NCI-H526 treated with DMSO at 0.1 percent for 48 hours (cell line): Measurements from ENCODE around the gene KIR2DL4.
"Not testable (repeated sequence)": the region's sequence is repeated elsewhere in the genome, so short reads cannot be mapped to it uniquely, and the experiment has no call there.

Experiments used
- DNase-seq: peaks from one replicate; lab custom pipeline; 2025; lab: John Stamatoyannopoulos, UW

KIR2DL4 gene

DNA sequence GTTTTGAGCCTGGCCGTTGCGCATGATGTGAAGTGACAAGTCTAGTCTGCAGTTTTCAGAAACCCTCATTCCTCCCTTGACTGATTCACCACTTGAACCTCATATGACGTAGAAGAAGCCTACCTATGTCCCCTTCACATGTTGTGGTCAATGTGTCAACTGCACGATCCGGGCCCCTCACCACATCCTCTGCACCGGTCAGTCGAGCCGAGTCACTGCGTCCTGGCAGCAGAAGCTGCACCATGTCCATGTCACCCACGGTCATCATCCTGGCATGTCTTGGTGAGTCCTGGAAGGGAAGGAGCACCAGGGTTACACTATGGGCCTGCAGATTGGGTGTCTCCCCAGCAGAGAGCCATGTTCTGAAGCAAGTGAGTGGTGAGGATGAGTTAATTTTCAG is at the start of gene KIR2DL4:
Gene KIR2DL4, plus strand, starts transcription at position 201 of the 400 bp plus-strand sequence. Its CDS starts 42 bp downstream, at position 243.
- DNase-seq: no peak

DNA sequence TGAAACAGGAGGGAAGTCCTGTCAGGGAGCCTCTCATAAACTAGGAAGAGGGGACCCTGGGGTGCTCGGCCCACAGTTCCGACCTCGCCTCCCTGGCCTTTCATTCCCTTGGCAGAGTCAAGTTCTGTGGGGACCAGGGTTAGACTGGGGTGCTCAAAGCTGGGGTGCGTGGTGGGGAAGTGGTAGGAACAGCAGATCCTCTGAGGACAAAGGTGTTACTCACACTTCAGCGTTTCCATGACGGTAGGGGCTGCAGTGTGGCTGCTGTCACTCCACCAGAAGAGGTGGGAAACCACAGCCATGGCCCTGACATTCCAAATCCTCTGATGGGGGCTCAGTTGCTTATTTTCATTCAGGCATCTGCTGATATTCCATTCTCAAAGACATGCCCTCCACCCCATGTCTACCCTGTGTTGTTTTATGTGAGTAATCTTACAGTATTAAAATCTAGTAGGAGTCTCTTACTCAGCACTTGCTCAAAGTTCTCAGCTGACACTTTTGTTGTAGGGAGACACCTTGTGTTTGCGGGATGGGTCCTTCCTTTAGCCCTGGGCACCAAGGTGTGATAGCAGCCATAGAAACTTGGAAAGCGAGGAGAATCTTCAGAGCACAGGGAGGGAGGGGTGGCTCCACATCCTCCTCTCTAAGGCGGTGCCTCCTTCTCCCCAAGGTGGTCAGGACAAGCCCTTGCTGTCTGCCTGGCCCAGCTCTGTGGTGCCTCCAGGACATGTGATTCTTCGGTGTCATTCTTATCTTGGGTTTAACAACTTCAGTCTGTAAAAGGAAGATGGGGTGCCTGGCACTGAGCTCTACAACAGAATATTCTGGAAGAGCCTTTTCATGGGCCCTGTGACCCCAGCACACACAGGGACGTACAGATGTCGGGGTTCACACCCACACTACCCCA is 47.0 kb upstream of the KIR2DL4 start:
- not testable (repeated sequence) for DNase-seq

DNA sequence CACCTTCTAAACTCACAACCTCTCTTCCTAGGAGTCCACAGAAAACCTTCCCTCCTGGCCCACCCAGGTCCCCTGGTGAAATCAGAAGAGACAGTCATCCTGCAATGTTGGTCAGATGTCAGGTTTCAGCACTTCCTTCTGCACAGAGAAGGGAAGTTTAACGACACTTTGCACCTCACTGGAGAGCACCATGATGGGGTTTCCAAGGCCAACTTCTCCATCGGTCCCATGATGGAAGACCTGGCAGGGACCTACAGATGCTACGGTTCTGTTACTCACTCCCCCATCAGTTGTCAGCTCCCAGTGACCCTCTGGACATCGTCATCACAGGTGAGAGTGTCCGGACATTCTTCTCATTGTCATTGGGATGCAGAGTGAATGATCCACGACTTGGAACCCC is 44.8 kb upstream of the KIR2DL4 start:
- not testable (repeated sequence) for DNase-seq

DNA sequence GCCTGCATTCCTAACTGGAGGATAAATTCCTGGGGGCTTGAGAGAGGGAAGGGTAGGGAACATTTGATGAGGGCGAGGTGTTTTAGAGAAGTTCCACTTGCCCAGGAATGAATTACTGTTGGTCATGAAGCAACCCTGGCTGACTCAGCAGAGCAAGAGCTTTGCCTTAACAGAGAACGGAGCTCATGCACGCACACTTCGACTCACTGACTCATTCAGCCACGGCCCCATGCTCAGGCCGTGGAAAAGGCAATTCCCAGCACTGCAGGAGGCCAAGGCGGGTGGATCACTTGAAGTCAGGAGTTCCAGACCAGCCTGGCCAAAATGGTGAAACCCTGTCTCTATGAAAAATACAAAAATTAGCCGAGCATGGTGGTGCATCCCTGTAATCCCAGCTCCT is 39.2 kb upstream of the KIR2DL4 start:
- not testable (repeated sequence) for DNase-seq

DNA sequence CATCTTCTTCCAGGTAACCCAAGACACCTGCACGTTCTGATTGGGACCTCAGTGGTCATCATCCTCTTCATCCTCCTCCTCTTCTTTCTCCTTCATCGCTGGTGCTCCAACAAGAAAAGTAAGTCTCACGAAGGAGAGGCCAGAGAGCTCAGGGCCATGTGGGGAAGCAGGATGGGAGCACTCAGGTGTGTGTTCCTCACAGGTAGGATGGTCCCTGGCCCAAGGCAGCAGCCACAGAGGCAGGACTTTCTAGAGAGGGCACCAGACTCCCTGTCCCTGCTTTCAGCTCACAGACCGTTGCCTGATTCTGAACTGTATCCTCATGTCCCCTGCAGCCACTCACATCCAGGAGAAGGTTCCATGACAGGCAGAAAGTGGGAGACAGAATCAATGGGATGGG is 36.9 kb upstream of the KIR2DL4 start:
- not testable (repeated sequence) for DNase-seq

DNA sequence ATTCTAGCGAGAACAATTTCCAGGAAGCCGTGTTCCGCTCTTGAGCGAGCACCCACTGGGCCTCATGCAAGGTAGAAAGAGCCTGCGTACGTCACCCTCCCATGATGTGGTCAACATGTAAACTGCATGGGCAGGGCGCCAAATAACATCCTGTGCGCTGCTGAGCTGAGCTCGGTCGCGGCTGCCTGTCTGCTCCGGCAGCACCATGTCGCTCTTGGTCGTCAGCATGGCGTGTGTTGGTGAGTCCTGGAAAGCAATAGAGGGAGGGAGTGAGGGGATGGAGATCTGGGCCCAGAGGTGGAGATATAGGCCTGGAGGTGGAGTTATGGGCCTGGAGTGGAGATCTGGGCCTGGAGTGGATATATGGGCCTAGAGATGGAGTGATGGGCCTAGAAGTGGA is 33.8 kb upstream of the KIR2DL4 start, which contains the start of gene KIR2DL1:
Gene KIR2DL1, plus strand, starts transcription at position 148 of the 400 bp plus-strand sequence. Its CDS starts 58 bp downstream, at position 206.
- DNase-seq: not testable (repeated sequence)

DNA sequence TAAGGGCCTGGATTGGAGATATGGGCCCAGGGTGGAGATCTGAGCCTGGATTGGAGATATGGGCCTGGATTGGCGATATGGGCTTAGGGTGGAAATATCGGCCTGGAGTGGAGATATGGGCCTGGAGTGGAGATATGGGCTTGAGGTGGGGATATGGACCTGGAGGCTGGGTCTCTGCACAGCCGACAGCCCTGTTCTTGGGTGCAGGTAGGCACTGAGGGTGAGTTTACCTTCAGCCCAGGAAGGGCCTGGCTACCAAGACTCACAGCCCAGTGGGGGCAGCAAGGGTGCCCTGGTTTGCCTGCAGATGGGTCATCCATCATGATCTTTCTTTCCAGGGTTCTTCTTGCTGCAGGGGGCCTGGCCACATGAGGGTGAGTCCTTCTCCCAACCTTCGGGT is 32.9 kb upstream of the KIR2DL4 start:
- not testable (repeated sequence) for DNase-seq

DNA sequence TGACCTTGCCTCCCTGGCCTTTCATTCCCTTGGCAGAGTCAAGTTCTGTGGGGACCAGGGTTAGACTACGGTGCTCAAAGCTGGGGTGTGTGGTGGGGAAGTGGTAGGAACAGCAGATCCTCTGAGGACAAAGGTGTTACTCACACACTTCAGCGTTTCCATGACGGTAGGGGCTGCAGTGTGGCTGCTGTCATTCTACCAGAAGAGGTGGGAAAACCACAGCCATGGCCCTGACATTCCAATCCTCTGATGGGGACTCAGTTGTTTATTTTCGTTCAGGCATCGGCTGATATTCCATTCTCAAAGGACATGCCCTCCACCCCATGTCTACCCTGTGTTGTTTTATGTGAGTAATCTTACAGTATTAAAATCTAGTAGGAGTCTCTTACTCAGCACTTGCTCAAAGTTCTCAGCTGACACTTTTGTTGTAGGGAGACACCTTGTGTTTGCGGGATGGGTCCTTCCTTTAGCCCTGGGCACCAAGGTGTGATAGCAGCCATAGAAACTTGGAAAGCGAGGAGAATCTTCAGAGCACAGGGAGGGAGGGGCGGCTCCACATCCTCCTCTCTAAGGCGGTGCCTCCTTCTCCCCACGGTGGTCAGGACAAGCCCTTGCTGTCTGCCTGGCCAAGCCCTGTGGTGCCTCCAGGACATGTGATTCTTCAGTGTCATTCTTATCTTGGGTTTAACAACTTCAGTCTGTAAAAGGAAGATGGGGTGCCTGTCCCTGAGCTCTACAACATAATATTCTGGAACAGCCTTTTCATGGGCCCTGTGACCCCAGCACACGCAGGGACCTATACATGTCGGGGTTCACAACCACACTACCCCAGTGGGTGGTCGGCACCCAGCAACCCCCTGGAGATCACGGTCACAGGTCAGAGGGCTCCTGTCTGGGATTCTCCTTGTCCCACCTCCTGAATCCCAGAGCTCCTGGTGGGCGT is 32.1 kb upstream of the KIR2DL4 start:
- DNase-seq: not testable (repeated sequence)

DNA sequence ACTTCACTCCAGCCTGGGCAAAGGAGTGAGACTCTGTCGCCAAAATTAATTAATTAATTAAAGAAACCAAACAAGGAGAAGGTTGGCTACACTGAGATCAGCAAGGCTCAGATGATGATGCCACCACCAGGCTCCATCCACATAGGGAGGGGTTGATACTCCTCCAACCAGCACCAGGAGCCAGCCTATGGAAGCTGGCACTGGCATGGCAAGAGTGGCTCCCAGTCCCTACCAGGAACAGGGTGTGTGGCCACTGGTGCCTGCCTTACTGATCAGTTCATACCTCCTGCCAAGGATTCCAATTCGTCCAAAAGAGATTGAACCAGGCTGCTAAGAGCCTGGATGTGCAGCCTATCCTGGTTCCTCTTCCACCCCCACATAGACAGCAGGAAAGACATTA is 30.7 kb upstream of the KIR2DL4 start:
- DNase-seq: not testable (repeated sequence)

DNA sequence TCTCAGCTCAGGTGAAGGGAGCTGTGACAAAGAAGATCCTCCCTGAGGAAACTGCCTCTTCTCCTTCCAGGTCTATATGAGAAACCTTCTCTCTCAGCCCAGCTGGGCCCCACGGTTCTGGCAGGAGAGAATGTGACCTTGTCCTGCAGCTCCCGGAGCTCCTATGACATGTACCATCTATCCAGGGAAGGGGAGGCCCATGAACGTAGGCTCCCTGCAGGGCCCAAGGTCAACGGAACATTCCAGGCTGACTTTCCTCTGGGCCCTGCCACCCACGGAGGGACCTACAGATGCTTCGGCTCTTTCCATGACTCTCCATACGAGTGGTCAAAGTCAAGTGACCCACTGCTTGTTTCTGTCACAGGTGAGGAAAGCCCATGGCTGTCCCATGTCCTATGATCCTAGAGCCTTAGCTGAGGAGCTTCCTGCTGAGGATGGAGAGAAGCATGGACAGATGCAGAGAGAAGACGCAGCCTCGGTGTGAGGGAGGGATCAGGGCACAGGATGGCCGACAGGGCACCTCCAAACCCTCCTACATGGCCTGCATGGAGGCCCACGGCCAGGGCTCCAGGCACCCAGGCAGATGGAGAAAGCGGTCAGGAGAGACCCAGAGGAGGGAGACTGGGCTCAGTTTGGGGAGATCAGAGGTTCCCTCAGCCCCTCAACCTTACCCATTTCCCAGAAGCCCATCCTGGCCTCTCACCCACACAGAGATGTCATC is 28.2 kb upstream of the KIR2DL4 start:
- not testable (repeated sequence) for DNase-seq

DNA sequence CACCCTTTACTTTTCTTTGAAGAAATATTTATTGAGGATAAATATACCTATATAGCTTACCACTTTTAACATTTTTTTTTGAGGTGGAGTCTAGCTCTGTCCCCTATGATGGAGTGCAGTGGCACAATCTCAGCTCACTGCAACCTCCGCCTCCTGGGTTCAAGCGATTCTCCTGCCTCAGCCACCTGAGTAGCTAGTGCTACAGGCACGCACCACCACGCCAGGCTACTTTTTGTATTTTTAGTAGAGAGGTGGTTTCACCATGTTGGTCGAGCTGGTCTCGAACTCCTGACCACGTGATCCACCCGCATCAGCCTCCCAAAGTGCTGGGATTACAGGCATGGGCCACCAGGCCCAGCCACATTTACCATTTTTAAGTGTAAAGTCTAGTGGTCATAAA is 27.6 kb upstream of the KIR2DL4 start:
- not testable (repeated sequence) for DNase-seq

DNA sequence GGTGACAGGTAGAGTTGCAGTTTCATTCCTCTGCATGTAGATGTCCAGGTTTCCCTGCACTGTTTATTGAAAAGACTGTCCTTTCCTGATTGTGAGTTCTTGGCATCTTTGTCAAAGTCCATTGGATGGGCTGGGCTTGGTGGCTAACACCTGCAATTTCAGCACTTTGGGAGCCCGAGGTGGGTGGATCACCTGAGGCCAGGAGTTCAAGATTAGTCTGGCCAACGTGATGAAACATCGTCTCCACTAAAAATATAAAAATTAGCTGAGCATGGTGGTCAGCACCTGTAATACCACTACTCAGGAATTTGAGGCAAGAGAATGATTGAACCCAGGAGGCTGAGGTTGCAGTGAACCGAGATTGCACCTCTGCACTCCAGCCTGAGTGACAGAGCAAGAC is 25.6 kb upstream of the KIR2DL4 start:
- not testable (repeated sequence) for DNase-seq

DNA sequence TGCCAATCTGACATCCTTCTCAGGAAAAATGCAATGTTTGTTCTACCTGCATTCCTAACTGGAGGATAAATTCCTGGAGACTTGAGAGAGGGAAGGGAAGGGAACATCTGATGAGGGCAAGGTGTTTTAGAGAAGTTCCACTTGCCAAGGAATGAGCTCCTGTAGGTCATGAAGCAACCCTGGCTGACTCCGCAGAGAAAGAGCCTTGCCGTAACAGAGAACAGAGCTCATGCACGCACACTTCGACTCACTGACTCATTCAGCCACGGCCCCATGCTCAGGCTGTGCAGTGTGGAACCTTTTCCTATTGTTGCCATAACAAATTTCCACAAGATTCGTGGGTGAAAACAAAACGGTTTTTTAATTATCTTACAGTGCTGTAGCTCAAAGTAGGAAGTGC is 24.5 kb upstream of the KIR2DL4 start:
- DNase-seq: not testable (repeated sequence)

DNA sequence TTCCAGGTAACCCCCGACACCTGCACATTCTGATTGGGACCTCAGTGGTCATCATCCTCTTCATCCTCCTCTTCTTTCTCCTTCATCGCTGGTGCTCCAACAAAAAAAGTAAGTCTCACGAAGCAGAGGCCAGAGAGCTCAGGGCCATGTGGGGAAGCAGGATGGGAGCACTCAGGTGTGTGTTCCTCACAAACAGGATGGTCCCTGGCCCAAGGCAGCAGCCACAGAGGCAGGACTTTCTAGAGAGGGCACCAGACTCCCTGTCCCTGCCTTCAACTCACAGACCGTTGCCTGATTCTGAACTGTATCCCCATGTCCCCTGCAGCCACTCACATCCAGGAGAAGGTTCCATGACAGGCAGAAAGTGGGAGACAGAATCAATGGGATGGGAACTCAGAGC is 20.5 kb upstream of the KIR2DL4 start:
- DNase-seq: not testable (repeated sequence)

DNA sequence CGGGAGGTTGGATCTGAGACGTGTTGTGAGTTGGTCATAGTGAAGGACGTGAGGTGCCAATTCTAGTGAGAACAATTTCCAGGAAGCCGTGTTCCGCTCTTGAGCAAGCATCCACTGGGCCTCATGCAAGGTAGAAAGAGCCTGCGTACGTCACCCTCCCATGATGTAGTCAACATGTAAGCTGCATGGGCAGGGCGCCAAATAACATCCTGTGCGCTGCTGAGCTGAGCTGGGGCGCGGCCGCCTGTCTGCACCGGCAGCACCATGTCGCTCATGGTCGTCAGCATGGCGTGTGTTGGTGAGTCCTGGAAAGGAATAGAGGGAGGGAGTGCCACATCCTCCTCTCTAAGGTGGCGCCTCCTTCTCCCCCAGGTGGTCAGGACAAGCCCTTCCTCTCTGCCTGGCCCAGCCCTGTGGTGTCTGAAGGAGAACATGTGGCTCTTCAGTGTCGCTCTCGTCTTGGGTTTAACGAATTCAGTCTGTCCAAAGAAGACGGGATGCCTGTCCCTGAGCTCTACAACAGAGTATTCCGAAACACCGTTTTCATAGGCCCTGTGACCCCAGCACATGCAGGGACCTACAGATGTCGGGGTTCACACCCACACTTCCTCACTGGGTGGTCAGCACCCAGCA is 17.2 kb upstream of the KIR2DL4 start:
- DNase-seq: not testable (repeated sequence)

DNA sequence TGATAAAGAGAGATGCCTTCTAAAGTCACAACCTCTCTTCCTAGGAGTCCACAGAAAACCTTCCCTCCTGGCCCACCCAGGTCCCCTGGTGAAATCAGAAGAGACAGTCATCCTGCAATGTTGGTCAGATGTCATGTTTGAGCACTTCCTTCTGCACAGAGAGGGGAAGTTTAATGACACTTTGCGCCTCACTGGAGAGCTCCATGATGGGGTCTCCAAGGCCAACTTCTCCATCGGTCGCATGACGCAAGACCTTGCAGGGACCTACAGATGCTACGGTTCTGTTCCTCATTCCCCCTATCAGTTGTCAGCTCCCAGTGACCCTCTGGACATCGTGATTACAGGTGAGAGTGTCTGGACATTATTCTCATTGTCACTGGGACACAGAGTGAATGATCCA is 15.3 kb upstream of the KIR2DL4 start:
- DNase-seq: not testable (repeated sequence)

DNA sequence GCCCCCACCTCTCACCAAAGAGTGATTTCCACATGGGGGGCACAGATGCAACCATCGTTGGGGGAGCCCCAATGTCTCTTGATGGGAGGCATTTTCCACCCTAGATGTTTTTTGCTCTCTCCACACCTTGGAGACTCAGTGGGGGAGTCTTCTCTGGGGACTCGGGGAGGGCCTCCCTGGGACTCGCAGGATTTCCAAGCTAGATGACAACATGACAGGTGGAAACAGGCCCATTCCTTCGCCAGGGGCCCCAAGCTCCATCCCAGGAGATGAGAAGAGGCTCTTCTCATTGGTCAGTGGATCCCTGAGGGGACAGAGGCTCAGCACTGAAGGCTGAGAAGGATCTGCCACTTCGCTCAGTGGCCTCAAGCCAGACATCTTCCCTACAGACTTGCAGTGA is 12.7 kb upstream of the KIR2DL4 start:
- DNase-seq: no peak

DNA sequence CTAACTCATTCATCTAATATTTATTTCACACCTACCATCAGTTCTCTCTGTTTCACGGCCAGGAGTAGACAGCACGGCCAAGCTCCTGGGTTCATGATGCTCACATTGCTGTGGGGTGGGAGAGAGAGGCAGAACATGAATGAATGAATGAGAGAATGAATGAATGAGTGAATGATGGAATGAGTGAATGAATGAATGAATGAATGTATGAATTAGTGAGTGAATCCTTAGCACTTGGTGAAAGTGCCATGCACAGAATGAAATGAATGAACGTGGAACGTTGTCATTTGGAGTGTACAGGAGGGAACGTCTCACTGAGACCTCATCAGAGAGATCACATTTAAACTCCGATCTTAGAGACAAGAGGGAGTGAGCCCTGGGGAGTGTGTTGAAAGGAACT is 11.9 kb upstream of the KIR2DL4 start:
- DNase-seq: no peak

DNA sequence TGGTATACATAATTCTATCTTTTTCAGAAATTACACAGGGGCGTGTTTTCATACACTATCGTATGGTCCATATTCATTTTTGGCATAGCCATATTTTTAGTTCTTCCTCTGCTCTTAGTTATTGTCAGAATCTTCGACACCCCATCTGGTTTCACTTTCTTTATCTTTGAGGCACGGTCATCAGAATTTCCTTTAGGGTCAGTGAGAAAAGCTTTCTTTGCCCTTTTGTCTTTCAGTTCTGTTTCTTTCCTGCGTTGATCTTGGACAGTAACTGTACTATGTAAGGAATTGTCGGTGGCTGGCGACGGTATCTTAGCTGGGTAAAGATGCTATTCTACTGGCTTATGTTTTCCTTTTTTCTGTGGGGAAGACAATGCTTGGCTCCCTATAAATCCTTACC is 10.6 kb upstream of the KIR2DL4 start:
- no peak for DNase-seq

DNA sequence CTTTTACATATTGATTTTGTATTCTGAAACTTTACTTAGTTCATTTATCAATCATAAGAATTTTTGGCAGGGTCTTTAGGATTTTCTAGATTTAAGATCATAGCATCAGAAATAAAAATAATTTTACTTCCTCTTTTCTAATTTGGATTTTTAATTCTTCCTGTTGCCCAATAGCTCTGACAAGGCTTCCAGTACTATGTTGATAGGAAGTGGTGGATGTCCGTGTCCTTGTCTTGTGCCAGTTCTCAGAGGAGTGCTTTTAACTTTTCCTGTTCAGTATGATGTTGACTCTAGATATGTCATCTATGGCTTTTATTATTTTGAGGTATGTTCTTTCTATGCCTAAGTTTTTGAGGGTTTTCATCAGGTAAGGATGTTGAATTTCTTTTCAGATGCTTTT is 7.7 kb upstream of the KIR2DL4 start:
- DNase-seq: no peak

DNA sequence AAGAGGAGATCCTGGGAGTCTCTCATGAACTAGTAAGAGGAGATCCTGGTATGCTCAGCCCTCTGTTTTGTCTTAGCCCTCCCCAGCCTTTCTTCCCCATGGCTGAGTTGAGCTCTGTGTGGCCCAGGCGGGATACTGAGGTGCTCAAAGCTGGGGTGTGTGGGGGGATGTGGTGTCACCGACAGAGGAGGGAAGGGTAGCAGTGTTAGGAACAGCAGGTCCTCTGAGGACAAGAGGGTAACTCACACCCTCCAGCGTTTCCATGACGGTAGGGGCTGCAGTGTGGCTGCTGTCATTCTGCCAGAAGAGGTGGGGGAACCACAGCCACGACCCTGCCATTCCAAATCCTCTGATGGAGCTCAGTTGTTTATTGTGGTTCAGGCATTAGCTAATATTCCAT is 691 bp downstream of the KIR2DL4 start:
- DNase-seq: no peak
